Stimulated activated CD8-positive, alpha-beta memory T cell treated with anti-CD3 and anti-CD28 coated beads, Interleukin-15, amount 100 ng/mL, for 24 hours (primary cell): Measurements from ENCODE around the gene FCF1.

Experiments used
- DNase-seq: peaks from one replicate; pipeline ENCODE4 v3.0.0-alpha.2; 2020; ENCODE audit warnings: low read depth

FCF1 gene

GRCh38 chr14:74712499-74713394 lies at the start of gene FCF1, which contains the start of gene AREL1:
FCF1 (plus strand) TSS chr14:74713144; CDS start chr14:74713198, 54 bp downstream.
AREL1 (minus strand) TSS chr14:74713080; CDS start chr14:74685615, 27,465 bp downstream.
- DNase-seq = peak; percentile 47

GRCh38 chr14:74663884-74664283 lies 49.1 kb upstream of the FCF1 start:
- DNase-seq = no peak

- DNase-seq = no peak
Observed at GRCh38 chr14:74664717-74665116, 48.2 kb upstream of the FCF1 start.

- DNase-seq = no peak
Observed at GRCh38 chr14:74667758-74668157, 45.2 kb upstream of the FCF1 start.

- DNase-seq = no peak
Observed at GRCh38 chr14:74669256-74669655, 43.7 kb upstream of the FCF1 start.

- DNase-seq = no peak
Observed at GRCh38 chr14:74669846-74670245, 43.1 kb upstream of the FCF1 start.

GRCh38 chr14:74670726-74671411 lies 42.1 kb upstream of the FCF1 start:
- DNase-seq = no peak

GRCh38 chr14:74671789-74672188 lies 41.2 kb upstream of the FCF1 start:
- no peak for DNase-seq

- DNase-seq = no peak
Observed at GRCh38 chr14:74673768-74674167, 39.2 kb upstream of the FCF1 start.

- DNase-seq = no peak
Observed at GRCh38 chr14:74675219-74675618, 37.7 kb upstream of the FCF1 start.

GRCh38 chr14:74682169-74682952 lies 30.6 kb upstream of the FCF1 start:
- DNase-seq = no peak

- DNase-seq = no peak
Observed at GRCh38 chr14:74683406-74683805, 29.5 kb upstream of the FCF1 start.

- no peak for DNase-seq
Observed at GRCh38 chr14:74684434-74684833, 28.5 kb upstream of the FCF1 start.

- no peak for DNase-seq
Observed at GRCh38 chr14:74685056-74685455, 27.9 kb upstream of the FCF1 start.

- DNase-seq = no peak
Observed at GRCh38 chr14:74685921-74686678, 26.8 kb upstream of the FCF1 start.

GRCh38 chr14:74691456-74691855 lies 21.5 kb upstream of the FCF1 start:
- DNase-seq = no peak

GRCh38 chr14:74693191-74693590 lies 19.8 kb upstream of the FCF1 start:
- no peak for DNase-seq

- no peak for DNase-seq
Observed at GRCh38 chr14:74695406-74695805, 17.5 kb upstream of the FCF1 start.

- DNase-seq = no peak
Observed at GRCh38 chr14:74697011-74697410, 15.9 kb upstream of the FCF1 start.

GRCh38 chr14:74697543-74697942 lies 15.4 kb upstream of the FCF1 start:
- no peak for DNase-seq

GRCh38 chr14:74697976-74698375 lies 15.0 kb upstream of the FCF1 start:
- DNase-seq = no peak

- DNase-seq = no peak
Observed at GRCh38 chr14:74698465-74698864, 14.5 kb upstream of the FCF1 start.
